T-helper 2 cell (primary cell): ENCODE results near the gene DNM3.

Experiments used
- DNase-seq, 5 experiments: peaks; one replicate each; pipeline versions ENCODE4 v3.0.0 to v3.0.0-alpha.2; 2012 to 2022

The DNM3 gene

DNA sequence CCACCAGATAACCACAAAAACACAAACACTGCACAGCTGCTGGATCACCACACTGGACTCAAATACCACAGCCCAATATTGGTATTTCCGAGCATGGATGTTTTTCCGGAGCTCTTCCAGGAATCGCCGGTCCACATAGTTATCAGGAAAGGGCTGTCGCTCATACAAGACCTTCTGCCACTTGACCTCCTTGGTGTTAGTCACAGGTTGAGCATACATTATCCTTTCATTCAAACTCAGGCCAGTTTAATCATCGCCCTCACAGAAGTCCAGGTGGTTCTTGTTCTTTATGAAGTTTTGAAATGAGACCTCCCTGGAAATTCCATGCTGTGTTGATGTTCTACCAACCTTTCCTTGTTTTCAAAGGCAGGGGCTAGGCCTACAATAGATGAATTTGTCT is 601.1 kb downstream of the DNM3 start:
- DNase-seq = no peak

GRCh38 chr1:172442843-172443565 is 601.7 kb downstream of the DNM3 start:
- no peak for DNase-seq

DNA sequence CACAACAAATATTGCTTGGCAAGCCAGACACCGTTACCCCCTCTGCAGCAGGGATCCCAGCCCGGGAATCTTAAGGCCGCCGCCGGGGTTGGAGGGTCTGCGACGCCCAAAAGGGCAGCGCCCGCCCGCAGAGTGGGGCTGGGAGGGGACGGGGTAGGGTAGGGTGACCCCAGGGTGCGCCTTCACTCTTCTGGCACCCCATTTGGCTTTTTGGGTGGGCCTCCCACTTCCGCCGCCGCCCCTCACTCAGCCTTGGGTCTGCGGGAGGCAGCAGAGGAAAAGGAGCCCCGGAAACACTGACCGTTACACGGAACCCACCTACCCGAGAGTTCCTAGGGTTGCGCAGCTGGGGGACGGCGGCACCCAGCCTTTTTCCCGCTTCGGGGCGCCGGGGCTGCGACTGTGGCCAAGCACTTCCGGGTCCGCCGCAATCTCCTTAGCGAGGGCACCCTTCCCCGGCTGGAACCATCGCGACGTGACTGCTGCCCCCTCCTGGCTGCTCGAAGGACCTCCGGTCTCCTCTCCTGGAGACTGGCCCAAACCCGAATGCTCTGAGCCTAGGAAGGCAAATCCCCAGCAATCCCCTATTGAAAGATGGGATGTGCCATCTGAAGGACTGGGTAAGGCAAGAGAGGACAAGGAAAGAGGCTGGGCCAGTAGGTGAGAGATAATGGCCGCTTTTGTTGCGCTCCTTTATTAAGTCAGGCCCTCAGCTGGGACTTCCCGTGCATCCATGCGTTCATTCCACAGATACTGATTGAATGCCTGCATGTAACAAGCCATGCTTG is 602.6 kb downstream of the DNM3 start, which contains the start of gene PIGC:
PIGC (minus strand) TSS at position 404 of the 788 bp plus-strand sequence. CDS start 1,447 bp downstream, outside the sequence.
- DNase-seq = peak; percentile 75 to 93 (median 86)

DNA sequence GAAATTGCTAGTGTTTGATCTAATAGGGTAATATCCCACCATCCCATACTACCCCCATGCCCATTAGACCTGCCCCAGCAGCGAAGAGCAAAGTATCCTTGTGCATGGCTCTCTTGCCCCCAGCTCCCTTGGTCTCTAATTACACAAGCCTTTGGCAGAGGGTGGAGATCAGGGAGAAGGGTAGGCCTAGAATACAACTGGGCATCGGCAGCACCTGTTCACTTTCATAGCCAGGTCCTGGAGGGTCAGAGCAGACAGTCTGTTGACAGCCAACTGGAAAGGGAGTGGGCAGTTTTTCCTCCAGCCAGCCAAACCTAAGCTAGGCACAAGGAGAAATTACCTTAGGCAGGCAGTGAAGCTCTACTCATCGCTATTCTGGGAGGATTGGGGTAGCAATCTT is 605.2 kb downstream of the DNM3 start:
- no peak for DNase-seq

- no peak for DNase-seq
These were observed 606.3 kb downstream of the DNM3 start for GRCh38 chr1:172447641-172448040.

DNA sequence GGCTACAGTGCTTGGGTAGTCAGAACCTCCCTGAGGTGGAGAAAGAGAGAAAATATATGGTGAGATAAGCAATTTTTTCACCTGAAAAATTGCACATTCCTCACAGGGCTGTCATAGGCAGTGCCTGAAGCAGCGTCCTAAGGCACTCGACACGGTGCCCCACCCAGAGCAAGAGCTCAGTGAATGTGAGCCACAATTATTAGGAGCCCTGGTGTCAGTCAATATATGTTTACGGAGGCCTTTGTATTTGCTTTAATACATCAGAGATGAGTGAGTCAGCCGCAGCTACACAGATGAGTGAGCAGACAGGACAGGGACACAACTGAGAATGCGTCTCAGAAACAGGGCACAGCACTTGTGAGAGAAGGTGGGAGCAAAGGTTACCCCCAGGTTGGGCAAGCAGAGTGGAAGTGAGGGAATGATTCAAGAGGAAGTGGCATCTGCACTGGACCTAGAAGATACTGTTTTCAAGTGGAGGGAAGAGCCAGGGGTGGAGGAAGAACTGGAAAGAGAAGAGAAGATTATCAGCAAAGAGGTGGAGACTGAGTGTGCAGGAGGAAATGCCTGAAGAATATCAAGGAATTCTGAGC is 607.8 kb downstream of the DNM3 start:
- DNase-seq = peak in 1 of 5 experiments; percentile 62

- peak in 1 of 5 experiments; percentile 49 for DNase-seq
These were observed 608.6 kb downstream of the DNM3 start for GRCh38 chr1:172449585-172450523.

GRCh38 chr1:172450524-172450885 is 609.2 kb downstream of the DNM3 start:
- no peak for DNase-seq

DNA sequence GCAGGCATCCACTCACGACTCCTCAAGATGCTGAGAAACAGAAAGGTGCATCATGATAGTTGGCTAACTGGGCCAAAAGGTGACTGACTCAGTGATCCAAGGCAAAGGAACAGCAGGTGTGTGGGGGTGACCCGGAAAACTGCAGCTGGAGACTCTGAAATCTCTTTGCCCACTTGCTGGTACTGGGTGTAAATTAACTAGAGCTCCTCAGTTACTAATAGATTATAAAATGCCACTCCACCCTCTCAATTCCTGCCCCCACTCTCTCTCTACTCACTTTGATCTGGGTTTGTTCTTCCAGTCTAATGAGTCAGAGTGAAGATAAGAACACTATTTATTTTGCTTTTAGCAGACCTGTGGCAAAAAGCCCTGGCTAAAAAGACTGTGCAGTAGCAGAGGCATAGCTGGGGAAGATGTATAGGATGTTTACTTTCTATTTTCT is 609.7 kb downstream of the DNM3 start:
- DNase-seq = peak in 1 of 5 experiments; percentile 74

- DNase-seq = no peak
These were observed 611.3 kb downstream of the DNM3 start for GRCh38 chr1:172452536-172453152.

GRCh38 chr1:172453153-172453545 is 611.9 kb downstream of the DNM3 start:
- no peak for DNase-seq

- DNase-seq = no peak
These were observed 612.3 kb downstream of the DNM3 start for GRCh38 chr1:172453607-172454006.

- no peak for DNase-seq
These were observed 614.2 kb downstream of the DNM3 start for GRCh38 chr1:172455451-172455850.

GRCh38 chr1:172456344-172456769 is 615.1 kb downstream of the DNM3 start:
- DNase-seq = no peak

DNA sequence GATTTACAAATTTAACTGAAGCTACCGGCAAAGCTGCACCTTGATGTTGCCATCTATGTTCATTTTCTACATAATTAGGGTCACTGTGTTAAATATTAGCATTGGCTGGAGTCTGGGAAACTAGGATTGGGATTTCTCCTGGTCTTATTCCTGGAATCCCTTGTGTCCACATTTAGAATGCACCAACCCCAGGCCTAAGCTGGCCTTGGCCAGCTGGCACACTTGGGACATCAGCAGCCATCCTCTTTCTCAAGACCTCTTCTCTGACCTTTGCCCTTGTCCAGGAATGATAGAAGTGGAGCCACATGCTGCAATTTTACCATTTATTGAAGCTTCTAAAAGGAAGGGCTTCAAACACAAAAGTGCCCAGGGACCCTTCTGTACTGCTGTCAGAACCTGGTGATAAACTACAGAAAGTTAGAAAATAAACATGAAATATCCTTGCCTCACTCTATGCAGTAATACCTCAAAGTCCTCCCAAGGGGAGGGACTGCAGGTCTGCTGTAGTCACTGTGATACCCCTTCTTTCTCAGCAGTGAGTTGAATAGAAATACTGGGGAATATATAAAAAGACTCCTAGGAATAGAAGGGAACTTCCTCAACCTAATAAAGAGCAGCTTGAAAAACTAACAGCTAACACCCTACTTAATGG is 616.3 kb downstream of the DNM3 start:
- no peak for DNase-seq

- no peak for DNase-seq
These were observed 618.9 kb downstream of the DNM3 start for GRCh38 chr1:172460177-172460576.

DNA sequence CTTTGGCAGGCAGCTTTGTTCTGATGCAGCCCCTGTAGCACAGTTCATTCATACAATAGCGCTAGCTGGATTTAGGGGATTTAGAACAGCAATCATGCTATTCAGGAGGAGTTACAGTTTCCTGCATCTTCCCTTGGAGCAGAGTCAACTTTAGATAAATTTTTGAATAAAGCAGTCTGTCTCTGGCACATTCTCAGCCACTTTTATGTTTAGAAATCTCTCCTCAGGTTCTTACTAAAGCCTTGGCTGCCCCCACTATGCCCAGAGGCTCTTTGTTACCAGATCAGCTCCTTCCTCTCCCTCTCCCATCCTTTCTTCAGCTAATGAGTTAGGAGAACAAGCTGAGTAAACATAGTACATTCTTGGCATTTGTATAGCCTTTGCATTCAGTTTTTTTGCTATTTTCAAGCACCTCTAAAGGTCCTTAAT is 619.6 kb downstream of the DNM3 start:
- DNase-seq = no peak
